Body of pancreas (tissue), 4 donors: ENCODE results near the gene CENPB. TPM values are rescaled to one million over a fixed set of nuclear protein-coding genes. Genes with fewer than 3 reads are reported as not detected.

Experiments
- ATAC-seq: fragments of 150-250 bp; one replicate; pipeline ENCODE4 v1.9.1; 2016
- DNase-seq, 4 donors: peaks; one replicate each; pipeline ENCODE4 v3.0.0-alpha.2; 2019
- H3K27ac ChIP-seq, 4 donors: fragments of 200-600 bp; sonication (generic); 1 replicate in 3 of 4; 2 replicates in 1 of 4; pipeline versions ENCODE4 v1.5.1 to v1.6.1; 2016 to 2019; ENCODE audit warnings: mild to moderate bottlenecking in 1 of 4, mixed read lengths in 1 of 4, moderate library complexity in 1 of 4
- H3K27me3 ChIP-seq, 2 donors: fragments of 200-600 bp; sonication (generic); one replicate each; pipeline ENCODE4 v1.6.0; 2016; ENCODE audit warnings: mild to moderate bottlenecking in 1 of 2
- H3K36me3 ChIP-seq, 2 donors: fragments of 200-600 bp; sonication (generic); replicated peaks in 1 of 2; 2 replicates each; pipeline ENCODE4 v1.5.1; 2016; ENCODE audit warnings: low read depth in 2 of 2; ENCODE audit not compliant: insufficient read depth in 1 of 2
- H3K4me1 ChIP-seq: fragments of 200-600 bp; sonication (generic); one replicate; pipeline ENCODE4 v1.6.0; 2016
- H3K4me3 ChIP-seq, 2 donors: fragments of 200-600 bp; sonication (generic); 1 replicate in 1 of 2; 2 replicates in 1 of 2; pipeline ENCODE4 v1.5.1; 2016 to 2019
- H3K9me3 ChIP-seq, 3 donors: fragments of 200-600 bp; sonication (generic); 1 replicate in 2 of 3; 2 replicates in 1 of 3; pipeline ENCODE4 v1.5.1; 2016
- CTCF ChIP-seq, 7 experiments: fragments of 450-650 bp in 4 of 7; fragments of 200-600 bp in 3 of 7; sonication (generic) in 3 of 7; IDR thresholded peaks; one replicate each; pipeline ENCODE4 v1.5.1; 2016 to 2019; ENCODE audit warnings: antibody characterized with exemption in 7 of 7
- POLR2A ChIP-seq, 3 donors: fragments of 450-650 bp; IDR thresholded peaks; one replicate each; pipeline ENCODE4 v1.6.1; 2016; ENCODE audit warnings: antibody characterized with exemption in 3 of 3, mild to moderate bottlenecking in 2 of 3
- whole genome bisulfite sequencing, 2 donors: methylation state at CpG; one replicate each; pipeline ENCODE4 v1.1.5; 2017; 5-methylcytosine and 5-hydroxymethylcytosine counted together
- intact Hi-C: fragments of 100-400 bp; cut with DNase I; formaldehyde crosslinking; loops from one replicate; pipeline ENCODE4 v1.15.1; 2023
- total RNA-seq, 2 donors: library from RNA; depleted of rRNA; stranded (reverse); fragments of >200 nt; gene quantifications; one replicate each; pipeline ENCODE4 v1.1.0, GENCODE V29; 2016

Gene CENPB
- total RNA-seq, 2 donors from 2014 or later, result 57.9 to 61.0 TPM

GRCh38 chr20:3747471-3747870 lies 39.1 kb downstream of the CENPB start:
- peaks cover 0 to 13% of the 10 kb centered on the region in 2 donors for H3K27me3 ChIP-seq
- peaks cover 39% of the 10 kb centered on the region for H3K4me1 ChIP-seq
- WGBS, 2 donors, result 61 to 65% methylated on average over 2 of the region's 2 CpGs
- DNase-seq (no peak), ATAC-seq (no peak)
- no peak overlapping the region for H3K27ac ChIP-seq
- TF ChIP-seq POLR2A (IDR thresholded peaks at IDR 0.05), result no peak
- TF ChIP-seq CTCF (IDR thresholded peaks at IDR 0.05), result no peak
- no peaks in the 10 kb centered on the region for H3K36me3 ChIP-seq
- no peak overlapping the region for H3K4me3 ChIP-seq
- intact Hi-C loops, result no loop called here
- no peaks in the 10 kb centered on the region for H3K9me3 ChIP-seq

- intact Hi-C loops, result no loop called here
- TF ChIP-seq CTCF (IDR thresholded peaks at IDR 0.05), result no peak
- TF ChIP-seq POLR2A (IDR thresholded peaks at IDR 0.05), result no peak
- peaks cover 25% of the 10 kb centered on the region for H3K4me1 ChIP-seq
- H3K27ac ChIP-seq, result no peak overlapping the region
- no peaks in the 10 kb centered on the region for H3K9me3 ChIP-seq
- ATAC-seq (no peak), DNase-seq (no peak)
- H3K4me3 ChIP-seq, result no peak overlapping the region
- H3K27me3 ChIP-seq, result peaks cover 0 to 13% of the 10 kb centered on the region in 2 donors
- no peaks in the 10 kb centered on the region for H3K36me3 ChIP-seq
- 42 to 62% methylated on average over 4 to 11 of the region's 11 CpGs for WGBS, 2 donors
Observed at GRCh38 chr20:3745686-3746173, 40.8 kb downstream of the CENPB start.

GRCh38 chr20:3744806-3745685 lies 41.5 kb downstream of the CENPB start:
- H3K27me3 ChIP-seq, result peaks cover 0 to 9% of the 10 kb centered on the region in 2 donors
- H3K36me3 ChIP-seq, result no peaks in the 10 kb centered on the region
- ATAC-seq, result peak; percentile 82
- H3K4me1 ChIP-seq, result peaks cover 20% of the 10 kb centered on the region
- TF ChIP-seq POLR2A (IDR thresholded peaks at IDR 0.05) (no peak), CTCF (IDR thresholded peaks at IDR 0.05) (no peak)
- H3K4me3 ChIP-seq, result no peak overlapping the region
- WGBS, 2 donors, result 19 to 27% methylated on average over 40 to 45 of the region's 45 CpGs
- intact Hi-C loops, result no loop called here
- DNase-seq, result peak; percentile 80 to 90 (median 84)
- no peak overlapping the region for H3K27ac ChIP-seq
- H3K9me3 ChIP-seq, result no peaks in the 10 kb centered on the region

GRCh38 chr20:3744037-3744436 lies 42.5 kb downstream of the CENPB start:
- no peak for DNase-seq
- Histone ChIP-seq H3K27ac (no peak overlapping the region), H3K4me1 (peaks cover 11% of the 10 kb centered on the region), H3K36me3 (no peaks in the 10 kb centered on the region), H3K4me3 (no peak overlapping the region), H3K27me3 (no peaks in the 10 kb centered on the region), H3K9me3 (no peaks in the 10 kb centered on the region)
- ATAC-seq, result no peak
- TF ChIP-seq CTCF (IDR thresholded peaks at IDR 0.05) (no peak), POLR2A (IDR thresholded peaks at IDR 0.05) (no peak)
- WGBS, 2 donors, result 53 to 68% methylated on average over 1 of the region's 1 CpG
- intact Hi-C loops, result no loop called here
